BLaER1 (cell line): Measurements from ENCODE around the gene PLS1.
A peak's percentile ranks its signal among the peaks of the same experiment; 100 is the strongest.

Experiments used
- H3K27ac ChIP-seq: shearing (Covaris generic); formaldehyde crosslinking; 2 replicates; pipeline ENCODE4 v1.8.1; 2022
- H3K27me3 ChIP-seq: shearing (Covaris generic); formaldehyde crosslinking; 2 replicates; pipeline ENCODE4 v1.8.1; 2022
- H3K36me3 ChIP-seq: shearing (Covaris generic); formaldehyde crosslinking; 2 replicates; pipeline ENCODE4 v1.8.1; 2022
- H3K4me1 ChIP-seq: shearing (Covaris generic); formaldehyde crosslinking; 2 replicates; pipeline ENCODE4 v1.8.1; 2022
- H3K4me2 ChIP-seq: shearing (Covaris generic); formaldehyde crosslinking; 2 replicates; pipeline ENCODE4 v1.8.1; 2022
- H3K4me3 ChIP-seq: shearing (Covaris generic); formaldehyde crosslinking; 2 replicates; pipeline ENCODE4 v1.8.1; 2022
- H3K9ac ChIP-seq: shearing (Covaris generic); formaldehyde crosslinking; 2 replicates; pipeline ENCODE4 v1.8.1; 2022
- H3K9me3 ChIP-seq: shearing (Covaris generic); formaldehyde crosslinking; 2 replicates; pipeline ENCODE4 v1.8.1; 2022
- H4K20me1 ChIP-seq: shearing (Covaris generic); formaldehyde crosslinking; 2 replicates; pipeline ENCODE4 v1.8.1; 2022
- Cebpa-rat ChIP-seq: shearing (Covaris generic); IDR thresholded peaks from 2 replicates; pipeline ENCODE4 v1.8.1; 2022

PLS1 gene

DNA sequence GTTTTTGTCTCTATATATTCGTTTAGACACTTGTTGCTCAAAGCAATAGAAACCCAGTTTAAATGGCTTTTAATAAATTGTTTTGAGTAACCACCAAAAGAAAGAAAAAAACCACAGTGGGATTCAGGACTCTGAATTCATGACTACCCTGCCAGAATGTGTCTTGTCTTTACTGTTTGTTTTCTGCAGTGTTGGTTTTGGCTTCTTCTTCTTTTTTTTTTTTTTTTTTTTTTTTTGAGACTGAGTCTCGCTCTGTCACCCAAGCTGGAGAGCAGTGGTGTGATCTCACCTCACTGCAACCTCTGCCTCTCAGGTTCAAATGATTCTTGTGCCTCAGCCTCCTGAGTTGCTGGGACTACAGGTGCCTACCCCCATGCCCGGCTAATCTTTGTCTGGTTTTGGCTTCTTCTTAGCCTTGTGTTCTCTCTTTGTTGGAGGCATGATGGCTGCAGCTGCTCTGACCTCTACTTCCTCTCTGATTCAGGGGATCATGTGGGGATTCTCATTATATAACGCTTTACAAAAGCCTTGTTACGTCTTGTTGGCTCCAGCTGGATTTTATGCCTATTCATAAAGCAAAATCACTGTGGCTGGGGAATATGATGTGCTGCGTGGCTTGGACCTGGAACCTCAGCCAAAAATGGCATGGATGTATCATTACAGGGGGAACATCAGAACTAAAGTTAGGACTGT lies 54.0 kb downstream of the PLS1 start:
- no peaks in the 10 kb centered on the region for H4K20me1 ChIP-seq
- no peak overlapping the region for H3K4me2 ChIP-seq
- no peaks in the 10 kb centered on the region for H3K9me3 ChIP-seq
- no peak overlapping the region for H3K9ac ChIP-seq
- no peaks in the 10 kb centered on the region for H3K36me3 ChIP-seq
- no peak overlapping the region for H3K4me3 ChIP-seq
- no peak for TF ChIP-seq Cebpa-rat
- no peaks in the 10 kb centered on the region for H3K4me1 ChIP-seq
- no peak overlapping the region for H3K27ac ChIP-seq
- H3K27me3 ChIP-seq, result no peaks in the 10 kb centered on the region

GRCh38 chr3:142651711-142652110 lies 55.5 kb downstream of the PLS1 start:
- TF ChIP-seq Cebpa-rat, result no peak
- Histone ChIP-seq H3K4me1 (no peaks in the 10 kb centered on the region), H3K36me3 (no peaks in the 10 kb centered on the region), H3K9ac (no peak overlapping the region), H3K4me3 (no peak overlapping the region), H3K9me3 (no peaks in the 10 kb centered on the region), H4K20me1 (no peaks in the 10 kb centered on the region), H3K27me3 (no peaks in the 10 kb centered on the region), H3K27ac (no peak overlapping the region), H3K4me2 (no peak overlapping the region)

- no peaks in the 10 kb centered on the region for H3K4me1 ChIP-seq
- H3K36me3 ChIP-seq, result no peaks in the 10 kb centered on the region
- no peaks in the 10 kb centered on the region for H4K20me1 ChIP-seq
- no peak overlapping the region for H3K4me2 ChIP-seq
- TF ChIP-seq Cebpa-rat, result no peak
- H3K9me3 ChIP-seq, result no peaks in the 10 kb centered on the region
- H3K27me3 ChIP-seq, result no peaks in the 10 kb centered on the region
- H3K27ac ChIP-seq, result no peak overlapping the region
- H3K9ac ChIP-seq, result no peak overlapping the region
- H3K4me3 ChIP-seq, result no peak overlapping the region
These were observed 56.7 kb downstream of the PLS1 start for GRCh38 chr3:142652826-142653292.

DNA sequence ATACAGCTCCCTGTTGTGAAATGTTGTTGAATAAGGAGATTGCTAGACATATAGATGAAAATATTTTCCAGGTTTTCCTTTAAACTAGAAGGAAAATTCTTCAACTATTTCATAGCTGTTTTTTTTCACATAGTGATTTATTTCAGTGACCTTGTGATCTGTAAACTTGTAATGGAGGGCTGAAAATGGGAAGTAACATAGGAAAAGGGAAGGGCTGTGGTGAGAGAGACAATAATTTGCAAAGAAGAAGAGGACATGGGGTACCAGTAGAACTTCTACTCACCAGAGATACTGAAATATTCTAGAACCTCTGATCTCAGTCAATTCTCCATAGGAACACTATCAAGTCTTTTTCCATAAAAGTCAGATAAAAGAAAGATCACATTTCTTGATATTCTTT lies 60.4 kb downstream of the PLS1 start:
- no peak overlapping the region for H3K27ac ChIP-seq
- H4K20me1 ChIP-seq, result no peaks in the 10 kb centered on the region
- TF ChIP-seq Cebpa-rat, result no peak
- no peaks in the 10 kb centered on the region for H3K27me3 ChIP-seq
- H3K9me3 ChIP-seq, result no peaks in the 10 kb centered on the region
- H3K4me2 ChIP-seq, result no peak overlapping the region
- no peak overlapping the region for H3K4me3 ChIP-seq
- H3K9ac ChIP-seq, result no peak overlapping the region
- no peaks in the 10 kb centered on the region for H3K36me3 ChIP-seq
- peaks cover 7% of the 10 kb centered on the region for H3K4me1 ChIP-seq

- Histone ChIP-seq H3K27ac (no peak overlapping the region), H3K4me2 (no peak overlapping the region), H3K4me3 (no peak overlapping the region), H3K9me3 (no peaks in the 10 kb centered on the region), H3K27me3 (no peaks in the 10 kb centered on the region), H3K4me1 (peaks cover 7% of the 10 kb centered on the region), H3K9ac (no peak overlapping the region), H3K36me3 (no peaks in the 10 kb centered on the region), H4K20me1 (no peaks in the 10 kb centered on the region)
- TF ChIP-seq Cebpa-rat, result no peak
These were observed 60.8 kb downstream of the PLS1 start for GRCh38 chr3:142657033-142657432.

GRCh38 chr3:142660383-142660782 lies 64.2 kb downstream of the PLS1 start:
- Histone ChIP-seq H4K20me1 (no peaks in the 10 kb centered on the region), H3K27me3 (no peaks in the 10 kb centered on the region), H3K4me2 (0 out of 2 replicates have a peak overlapping the region, but pooled peaks have one; percentile 29), H3K36me3 (no peaks in the 10 kb centered on the region), H3K4me3 (no peak overlapping the region), H3K9ac (no peak overlapping the region), H3K27ac (no peak overlapping the region), H3K4me1 (peaks cover 7% of the 10 kb centered on the region), H3K9me3 (no peaks in the 10 kb centered on the region)
- TF ChIP-seq Cebpa-rat, result no peak

DNA sequence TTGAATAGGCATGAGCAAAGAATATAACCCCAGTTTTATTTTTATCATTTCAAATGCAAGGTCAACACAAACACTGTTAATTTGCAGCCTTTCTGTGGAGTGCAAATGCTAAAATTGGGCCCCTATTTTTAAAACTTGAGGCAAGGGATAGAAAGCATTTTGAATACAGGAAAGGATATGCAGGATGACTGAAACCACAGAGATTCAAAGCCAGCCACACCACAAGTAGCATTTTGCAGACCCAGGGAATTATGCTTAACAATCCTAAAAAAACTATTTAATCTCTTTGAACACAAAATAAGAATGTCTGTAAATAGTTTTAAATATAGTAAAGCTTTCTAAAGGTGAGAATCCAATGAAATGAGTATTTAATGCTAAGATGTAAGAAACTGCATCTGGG lies 64.7 kb downstream of the PLS1 start:
- H3K9ac ChIP-seq, result no peak overlapping the region
- peak overlapping the region; percentile 29; the same call in 1 of the 2 replicates for H3K4me2 ChIP-seq
- H3K36me3 ChIP-seq, result no peaks in the 10 kb centered on the region
- no peaks in the 10 kb centered on the region for H3K9me3 ChIP-seq
- H3K4me1 ChIP-seq, result peaks cover 7% of the 10 kb centered on the region
- H3K27me3 ChIP-seq, result no peaks in the 10 kb centered on the region
- H4K20me1 ChIP-seq, result no peaks in the 10 kb centered on the region
- TF ChIP-seq Cebpa-rat, result no peak
- no peak overlapping the region for H3K27ac ChIP-seq
- H3K4me3 ChIP-seq, result no peak overlapping the region

- Histone ChIP-seq H3K27me3 (no peaks in the 10 kb centered on the region), H3K27ac (no peak overlapping the region), H3K9me3 (no peaks in the 10 kb centered on the region), H3K4me3 (no peak overlapping the region), H4K20me1 (no peaks in the 10 kb centered on the region), H3K36me3 (no peaks in the 10 kb centered on the region), H3K4me1 (peaks cover 7% of the 10 kb centered on the region), H3K4me2 (no peak overlapping the region), H3K9ac (no peak overlapping the region)
- no peak for TF ChIP-seq Cebpa-rat
These were observed 67.7 kb downstream of the PLS1 start for GRCh38 chr3:142663865-142664264.

DNA sequence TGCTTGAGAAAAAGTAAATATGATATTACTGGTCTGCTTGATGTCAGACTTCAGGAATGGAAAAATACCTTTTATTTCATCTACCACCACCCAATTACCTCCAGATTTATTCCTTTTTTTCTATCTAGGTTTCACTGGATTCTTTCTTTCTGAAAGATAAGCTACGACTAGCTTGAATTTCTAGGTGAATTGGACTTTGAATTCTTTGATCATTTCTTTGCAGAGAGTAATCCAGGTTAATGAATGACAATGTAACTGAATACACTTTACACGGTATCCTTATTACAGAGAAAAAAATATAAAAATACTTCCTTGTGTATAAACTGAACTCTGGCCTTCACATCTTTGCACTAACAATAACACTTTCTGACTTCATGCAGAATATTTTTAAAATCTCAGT lies 68.1 kb downstream of the PLS1 start:
- no peak overlapping the region for H3K4me3 ChIP-seq
- no peak overlapping the region for H3K27ac ChIP-seq
- no peaks in the 10 kb centered on the region for H3K27me3 ChIP-seq
- no peak overlapping the region for H3K4me2 ChIP-seq
- TF ChIP-seq Cebpa-rat, result no peak
- no peaks in the 10 kb centered on the region for H4K20me1 ChIP-seq
- H3K4me1 ChIP-seq, result peaks cover 7% of the 10 kb centered on the region
- no peaks in the 10 kb centered on the region for H3K36me3 ChIP-seq
- no peak overlapping the region for H3K9ac ChIP-seq
- no peaks in the 10 kb centered on the region for H3K9me3 ChIP-seq

DNA sequence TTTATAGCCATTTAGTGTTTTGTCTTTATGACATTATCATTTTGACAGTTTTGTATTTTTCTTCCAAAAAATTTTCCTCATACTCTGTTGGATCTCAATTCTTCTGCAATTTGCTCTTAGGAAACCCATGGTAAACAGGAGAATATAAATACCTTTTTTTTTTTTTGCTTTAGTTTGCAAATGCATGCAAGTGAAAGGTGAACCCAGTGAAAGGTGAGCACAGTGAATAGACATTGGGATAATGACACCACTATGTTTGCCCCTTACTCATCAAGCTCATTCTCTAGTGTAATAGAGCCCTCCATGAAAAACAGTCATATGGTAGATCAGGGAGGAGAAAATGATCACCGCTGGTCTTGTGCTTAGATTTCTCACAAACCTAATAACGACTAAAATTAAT lies 68.6 kb downstream of the PLS1 start:
- H3K9me3 ChIP-seq, result no peaks in the 10 kb centered on the region
- no peak overlapping the region for H3K4me2 ChIP-seq
- no peaks in the 10 kb centered on the region for H3K27me3 ChIP-seq
- no peaks in the 10 kb centered on the region for H4K20me1 ChIP-seq
- no peak overlapping the region for H3K4me3 ChIP-seq
- peaks cover 7% of the 10 kb centered on the region for H3K4me1 ChIP-seq
- H3K36me3 ChIP-seq, result no peaks in the 10 kb centered on the region
- H3K9ac ChIP-seq, result no peak overlapping the region
- no peak overlapping the region for H3K27ac ChIP-seq
- TF ChIP-seq Cebpa-rat, result no peak

- no peaks in the 10 kb centered on the region for H3K36me3 ChIP-seq
- no peak overlapping the region for H3K4me2 ChIP-seq
- H3K27ac ChIP-seq, result no peak overlapping the region
- no peaks in the 10 kb centered on the region for H3K27me3 ChIP-seq
- no peaks in the 10 kb centered on the region for H4K20me1 ChIP-seq
- H3K4me3 ChIP-seq, result no peak overlapping the region
- no peaks in the 10 kb centered on the region for H3K9me3 ChIP-seq
- no peak overlapping the region for H3K9ac ChIP-seq
- H3K4me1 ChIP-seq, result no peaks in the 10 kb centered on the region
- no peak for TF ChIP-seq Cebpa-rat
These were observed 73.9 kb downstream of the PLS1 start for GRCh38 chr3:142670120-142670519.
